ENCODE results near the gene NEB.
"Not testable (repeated sequence)": the region's sequence is repeated elsewhere in the genome, so short reads cannot be mapped to it uniquely, and the experiment has no call there.

Gene NEB

DNA sequence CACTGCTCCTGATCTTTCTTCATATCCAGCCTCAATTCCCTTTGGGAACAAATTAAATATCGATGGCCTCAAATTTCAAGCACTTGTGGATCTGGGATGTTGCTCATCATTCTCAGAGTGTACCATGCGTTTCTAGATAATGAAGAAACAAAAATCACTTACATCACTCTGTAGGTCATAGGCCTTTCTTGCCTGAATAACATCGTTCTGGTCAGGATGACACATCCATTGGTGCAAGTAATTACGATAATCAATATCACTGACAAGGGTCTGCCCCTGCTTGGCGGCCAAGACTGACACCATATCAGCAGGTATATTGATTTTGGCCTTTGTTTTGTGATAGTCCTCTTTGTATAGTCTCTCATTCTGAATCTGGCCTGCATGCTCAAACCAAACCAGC is 167.3 kb downstream of the NEB start:
- FAIRE-seq (no peak), DNase-seq (ENCODE audit: low spot score) (no peak)

DNA sequence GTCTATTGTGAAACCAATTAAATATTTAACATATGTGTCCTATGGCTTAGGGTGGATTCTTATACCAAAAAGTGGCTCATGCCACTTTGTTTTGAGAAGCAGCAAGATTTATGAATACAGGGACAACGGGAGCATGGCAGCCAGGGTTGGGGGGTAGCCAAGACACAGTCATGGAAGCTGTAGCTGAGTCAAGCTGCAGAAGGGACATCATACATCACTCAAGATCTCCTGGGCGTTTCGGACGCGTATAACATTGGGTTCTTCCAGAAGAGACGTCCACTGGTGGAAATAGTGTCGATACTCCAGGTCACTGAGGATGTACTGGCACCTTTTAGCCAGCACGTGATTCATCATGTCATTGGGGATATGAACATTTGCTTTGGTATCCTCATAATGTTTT is 171.9 kb downstream of the NEB start:
- FAIRE-seq (no peak), DNase-seq (ENCODE audit: low spot score) (no peak)

DNA sequence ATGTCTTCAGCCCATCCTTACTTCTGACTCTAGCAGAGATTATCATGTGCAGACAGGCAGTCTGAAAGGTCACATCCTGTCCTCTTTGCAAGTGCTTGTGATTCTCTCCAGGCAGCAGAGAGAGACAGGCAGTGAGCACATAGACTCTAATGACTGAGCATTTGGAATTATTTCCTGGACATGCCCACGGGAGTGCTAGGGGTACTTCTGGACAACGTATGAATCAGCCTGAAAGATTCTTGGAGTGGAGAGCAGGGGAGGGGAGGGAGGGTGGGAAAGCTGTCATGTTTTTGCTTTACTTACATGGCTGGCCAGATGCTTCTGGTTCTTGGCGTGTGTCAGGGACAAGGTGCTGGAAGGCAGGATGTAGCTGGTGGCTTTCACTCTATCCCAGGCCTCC is 174.0 kb downstream of the NEB start:
- FAIRE-seq (no peak), DNase-seq (ENCODE audit: low spot score) (peak; percentile 12)

DNA sequence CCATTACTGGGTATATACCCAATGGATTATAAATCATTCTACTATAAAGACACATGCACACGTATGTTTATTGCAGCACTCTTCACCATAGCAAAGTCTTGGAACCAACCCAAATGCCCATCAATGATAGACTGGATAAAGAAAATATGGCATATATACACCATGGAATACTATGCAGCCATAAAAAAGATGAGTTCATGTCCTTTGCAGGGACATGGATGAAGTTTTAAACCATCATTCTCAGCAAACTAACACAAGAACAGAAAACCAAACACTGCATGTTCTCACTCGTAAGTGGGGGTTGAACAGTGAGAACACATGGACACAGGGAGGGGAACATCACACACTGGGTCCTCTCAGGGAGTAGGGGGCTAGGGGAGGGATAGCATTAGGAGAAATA is 174.8 kb downstream of the NEB start:
- DNase-seq (ENCODE audit: low spot score); FAIRE-seq: not testable (repeated sequence)

DNA sequence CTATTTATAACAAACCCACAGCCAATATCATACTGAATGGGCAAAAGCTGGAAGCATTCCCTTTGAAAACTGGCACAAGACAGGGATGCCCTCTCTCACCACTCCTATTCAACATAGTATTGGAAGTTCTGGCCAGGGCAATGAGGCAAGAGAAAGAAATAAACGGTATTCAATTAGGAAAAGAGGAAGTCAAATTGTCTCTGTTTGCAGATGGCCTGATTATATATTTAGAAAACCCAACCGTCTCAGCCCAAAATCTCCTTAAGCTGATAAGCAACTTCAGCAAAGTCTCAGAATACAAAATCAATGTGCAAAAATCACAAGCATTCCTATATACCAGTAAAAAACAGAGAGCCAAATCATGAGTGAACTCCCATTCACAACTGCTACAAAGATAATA is 176.4 kb downstream of the NEB start:
- FAIRE-seq; DNase-seq (ENCODE audit: low spot score): not testable (repeated sequence)

DNA sequence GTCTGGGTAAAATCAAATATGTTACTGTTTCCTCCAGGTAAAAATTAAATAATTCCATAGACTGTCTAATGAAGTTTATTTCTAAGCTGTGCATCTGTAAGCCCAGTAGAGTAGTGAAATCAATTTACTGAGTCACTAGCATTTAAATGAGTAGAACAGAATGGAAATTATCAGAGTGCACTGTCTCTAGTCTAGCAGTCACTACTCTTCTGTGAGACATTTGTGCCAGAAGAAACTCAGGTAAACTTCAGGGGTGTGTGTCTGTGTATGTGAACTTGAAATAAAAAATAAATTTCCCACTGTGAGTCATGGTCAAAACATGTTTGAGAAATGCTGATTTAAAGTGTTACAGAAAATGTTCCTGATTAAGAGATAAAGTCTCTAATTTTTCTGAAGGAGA is 178.2 kb downstream of the NEB start:
- FAIRE-seq, result no peak
- DNase-seq (ENCODE audit: low spot score), result no peak

DNA sequence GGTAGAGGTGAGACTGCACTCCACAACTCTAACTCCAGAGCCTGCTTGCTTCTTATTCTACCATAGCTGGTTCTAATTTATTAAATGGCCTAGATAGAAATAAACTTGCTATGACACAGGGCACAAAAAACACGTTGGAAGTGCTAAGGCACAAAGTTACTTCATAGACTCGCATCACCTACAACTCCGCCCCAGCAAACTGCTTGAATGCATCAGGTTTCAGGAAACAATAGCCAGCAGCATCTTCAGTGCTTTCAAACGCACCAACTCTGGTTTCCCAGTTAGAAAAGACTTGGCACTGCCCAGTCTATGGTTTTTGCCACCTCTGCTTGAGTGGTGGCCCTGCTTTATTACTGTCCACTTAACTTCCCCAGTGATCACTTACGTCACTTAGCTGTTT is 182.0 kb downstream of the NEB start:
- DNase-seq (ENCODE audit: low spot score) (no peak), FAIRE-seq (no peak)

DNA sequence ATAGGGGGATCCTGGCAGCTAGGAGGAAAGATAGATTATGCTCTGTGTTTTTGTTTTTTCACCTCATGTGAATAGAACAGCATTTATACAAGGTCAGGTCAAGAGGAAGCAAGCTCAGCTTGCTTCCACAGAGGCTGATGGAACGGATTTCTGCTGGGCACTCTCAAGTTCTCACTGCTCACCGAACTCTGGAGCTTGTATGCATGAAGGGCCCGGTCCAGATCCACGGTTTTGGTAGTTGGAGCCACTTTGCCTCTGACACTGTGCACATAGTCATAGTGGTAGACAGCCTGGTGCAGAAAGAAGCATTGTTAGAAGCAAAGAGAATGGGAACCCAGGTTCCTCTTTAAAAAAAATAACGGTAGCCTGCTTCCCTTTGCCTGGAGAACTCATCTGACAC is 182.7 kb downstream of the NEB start:
- FAIRE-seq (no peak), DNase-seq (ENCODE audit: low spot score) (no peak)

DNA sequence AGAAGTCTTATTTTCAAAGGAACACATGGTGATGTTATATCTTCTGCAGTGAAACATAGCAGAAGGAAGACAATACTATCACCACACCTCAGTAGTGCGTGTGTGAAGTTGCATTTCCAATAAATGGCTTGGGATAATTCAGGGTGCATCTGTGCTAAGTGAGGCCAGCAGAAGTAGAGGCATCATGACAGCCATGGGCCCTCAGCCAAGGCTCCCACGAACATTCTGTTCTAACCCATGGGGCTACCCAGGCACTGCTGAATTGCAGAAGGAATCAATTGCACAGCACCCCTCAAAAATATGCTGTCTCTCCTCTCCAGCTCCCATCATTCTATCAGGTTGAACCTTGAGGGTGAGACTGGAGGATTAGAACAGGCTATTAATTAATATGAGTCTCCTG is 185.1 kb downstream of the NEB start:
- DNase-seq (ENCODE audit: low spot score), result no peak

DNA sequence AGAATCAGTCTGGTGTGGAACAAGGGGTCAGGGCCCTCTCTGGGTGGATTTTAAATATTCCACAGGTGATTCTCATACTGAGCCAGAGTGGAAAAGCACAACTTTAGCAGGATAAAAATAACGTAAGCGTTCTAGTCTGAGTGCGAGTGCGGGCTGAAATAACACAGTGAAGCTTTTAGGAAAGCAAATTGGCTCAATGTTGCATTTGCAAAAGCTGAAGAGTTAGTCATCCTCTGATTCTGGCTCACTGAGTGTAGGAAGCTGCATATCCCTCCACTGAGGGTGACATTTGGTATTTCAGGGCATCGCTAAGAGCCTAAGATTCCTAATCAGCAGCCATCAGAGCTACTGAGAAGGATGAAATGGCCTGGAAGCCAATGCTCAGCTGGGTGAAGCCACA is 189.8 kb downstream of the NEB start:
- DNase-seq (ENCODE audit: low spot score) (no peak), FAIRE-seq (no peak)

More for the DNA sequence above, 185.1 kb downstream of the NEB start:
- no peak for FAIRE-seq

DNA sequence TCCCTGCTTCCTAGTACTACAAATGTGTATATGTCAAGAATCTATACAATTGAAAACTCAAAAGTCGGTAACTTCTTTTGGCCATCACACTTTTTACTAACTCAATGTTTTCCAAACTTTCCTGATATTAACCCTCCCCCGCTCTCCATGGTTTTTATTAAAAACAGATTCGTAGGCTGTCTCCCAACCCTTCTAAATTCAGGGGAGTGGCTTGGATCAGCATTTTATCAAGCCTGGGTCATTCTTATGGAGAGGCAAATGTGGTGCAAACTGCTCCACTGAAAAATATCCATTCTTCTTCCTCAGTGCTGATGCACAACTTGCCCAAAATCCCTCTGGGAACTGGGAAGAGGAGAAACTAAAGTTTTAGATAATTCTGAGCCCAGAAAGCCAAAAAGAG is 190.4 kb downstream of the NEB start:
- FAIRE-seq (no peak), DNase-seq (ENCODE audit: low spot score) (no peak)

DNA sequence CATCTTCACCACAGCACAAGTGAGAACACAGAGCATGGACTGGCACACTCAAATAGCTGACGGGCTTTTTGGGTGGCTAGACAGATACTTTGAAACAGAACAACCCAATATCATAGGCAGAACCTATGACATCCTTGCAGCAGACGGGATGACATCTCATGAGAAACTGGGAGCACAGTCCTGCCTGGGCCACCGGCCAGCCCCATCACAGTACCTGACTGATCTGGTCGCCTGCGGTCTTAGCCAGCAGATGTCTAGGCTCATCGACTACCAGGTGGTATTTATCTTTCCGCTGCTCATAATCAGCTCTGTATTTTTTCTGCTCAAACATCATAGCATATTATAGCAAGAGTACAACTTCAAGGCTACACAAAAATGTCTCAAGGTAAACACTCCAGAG is 200.3 kb downstream of the NEB start:
- no peak for FAIRE-seq

DNA sequence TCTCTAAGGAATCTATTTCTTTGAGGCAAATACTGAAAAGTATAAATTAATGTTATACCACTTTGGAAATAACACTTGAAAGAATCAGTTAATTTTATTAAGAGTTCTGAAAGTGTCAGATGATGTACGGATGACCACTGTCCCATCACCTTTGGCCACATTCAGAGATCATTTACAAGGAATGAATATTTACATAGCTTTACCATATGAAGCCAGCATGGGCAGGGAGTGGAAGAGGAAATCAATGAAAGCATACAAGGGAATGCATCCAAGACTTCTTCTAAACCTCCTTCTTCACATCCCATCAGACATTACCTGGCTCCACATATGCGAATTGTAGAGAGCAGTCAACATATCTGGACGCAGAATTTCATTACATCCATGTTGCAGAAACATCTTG is 201.1 kb downstream of the NEB start:
- DNase-seq (ENCODE audit: low spot score), result no peak
- FAIRE-seq, result no peak

More for the DNA sequence above, 200.3 kb downstream of the NEB start:
- DNase-seq (ENCODE audit: low spot score), result no peak

DNA sequence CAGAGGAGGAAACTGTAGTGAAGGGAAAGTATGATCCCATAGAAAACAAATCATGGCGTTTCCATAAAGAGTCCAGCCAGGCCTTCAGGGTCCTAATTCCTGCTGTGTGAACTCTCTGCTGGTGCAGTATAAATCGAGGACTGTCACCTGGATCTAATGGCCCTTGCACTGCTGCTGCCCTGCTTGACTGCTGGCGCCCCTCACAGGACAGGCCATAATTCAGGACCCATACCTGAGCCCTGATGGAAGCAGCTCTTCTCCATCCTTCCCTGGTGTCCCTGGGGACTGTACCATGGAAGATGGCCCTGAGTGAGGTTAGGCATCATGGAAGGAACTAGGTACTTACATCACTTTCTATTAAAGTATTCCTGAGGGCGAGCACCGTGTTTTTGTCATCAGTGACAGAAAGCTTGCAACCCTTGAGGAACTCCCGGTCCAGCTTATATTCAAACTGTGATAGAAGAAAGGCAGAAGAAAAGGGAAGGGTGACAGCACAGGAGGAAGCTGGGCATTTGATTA is 207.6 kb downstream of the NEB start:
- no peak for DNase-seq (ENCODE audit: low spot score)
- FAIRE-seq, result no peak

DNA sequence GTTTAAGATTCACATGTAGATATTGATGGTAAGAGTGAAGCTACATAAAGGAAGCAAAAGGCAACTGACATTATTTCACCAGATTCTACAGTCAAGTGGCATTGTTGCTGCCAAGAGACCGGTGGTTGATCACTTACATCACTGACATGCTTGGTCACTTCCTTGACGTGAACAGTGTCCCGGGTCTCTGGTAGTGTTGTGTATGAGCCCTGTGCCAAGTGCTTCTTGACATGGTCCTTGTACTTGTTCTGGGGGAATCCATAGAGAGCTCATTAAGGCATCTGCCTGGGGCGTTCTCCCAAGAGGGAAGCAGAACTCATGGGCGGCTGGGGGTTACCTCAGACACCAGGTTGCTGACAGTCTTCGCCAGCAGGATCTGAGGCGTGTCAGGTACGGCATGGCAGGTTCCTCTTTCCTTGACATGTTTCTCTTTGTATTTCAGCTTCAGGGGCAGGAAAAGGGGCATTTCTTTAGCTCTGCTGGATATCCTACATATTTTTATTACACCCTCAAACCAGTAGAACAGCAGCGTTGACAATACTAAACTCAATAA is 208.4 kb downstream of the NEB start:
- DNase-seq (ENCODE audit: low spot score) (no peak), FAIRE-seq (no peak)

DNA sequence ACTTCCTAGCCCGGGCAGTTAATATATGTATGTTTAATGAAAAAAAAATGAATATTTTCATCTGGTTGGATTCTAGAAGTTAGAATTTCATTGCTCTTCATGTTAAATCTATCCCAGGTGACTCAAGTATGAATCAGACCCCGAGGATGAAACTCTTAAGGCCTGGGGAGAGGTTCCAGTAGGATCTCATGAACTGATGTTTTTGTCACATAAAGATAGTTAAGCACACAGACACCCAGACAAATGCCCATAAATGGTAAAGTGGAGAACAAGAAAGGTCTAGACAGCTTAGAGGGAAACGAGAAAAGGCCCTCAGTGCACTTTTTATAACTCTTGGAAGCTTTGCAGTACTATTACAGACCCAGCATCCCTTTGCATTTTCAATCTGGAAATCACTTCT is 210.4 kb downstream of the NEB start:
- no peak for DNase-seq (ENCODE audit: low spot score)
- FAIRE-seq, result no peak

DNA sequence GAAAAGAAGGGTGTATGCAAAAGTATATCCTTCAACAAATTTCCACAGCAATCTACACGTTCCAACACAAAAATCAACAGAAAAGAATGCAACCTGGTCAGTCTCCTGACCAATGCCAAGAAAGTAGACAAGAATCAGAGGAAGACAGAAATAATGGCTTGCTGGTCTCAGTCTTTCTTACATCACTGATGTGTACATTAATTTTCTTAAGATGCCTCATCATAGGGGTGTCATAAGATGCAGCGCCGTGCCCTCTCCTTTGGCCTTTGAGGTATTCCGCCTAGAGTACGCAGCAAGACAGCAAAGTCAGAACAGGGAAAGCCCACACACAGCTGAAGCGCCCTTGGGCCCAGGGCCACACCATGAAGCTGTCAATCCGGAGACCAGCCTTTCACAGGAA is 211.7 kb downstream of the NEB start:
- DNase-seq (ENCODE audit: low spot score) (no peak), FAIRE-seq (no peak)

DNA sequence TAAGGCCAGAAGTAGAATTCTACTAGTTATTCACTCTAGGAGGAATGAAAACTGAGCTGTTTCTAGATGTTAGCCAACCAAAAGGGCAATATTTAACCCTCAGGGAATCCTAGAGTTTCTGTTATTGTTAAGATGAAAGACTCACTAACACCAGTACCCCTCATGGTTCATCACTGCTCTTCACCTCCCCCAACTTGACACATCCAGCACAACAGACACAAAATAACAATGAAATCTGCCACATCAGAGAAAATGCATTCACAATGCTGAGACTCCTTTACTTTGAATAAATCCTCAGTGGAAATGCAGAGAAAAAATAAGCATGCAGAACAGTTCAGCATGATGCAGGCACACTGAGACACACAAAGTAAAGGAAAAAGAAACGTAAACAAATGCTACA is 213.3 kb downstream of the NEB start:
- no peak for FAIRE-seq
- DNase-seq (ENCODE audit: low spot score), result no peak

DNA sequence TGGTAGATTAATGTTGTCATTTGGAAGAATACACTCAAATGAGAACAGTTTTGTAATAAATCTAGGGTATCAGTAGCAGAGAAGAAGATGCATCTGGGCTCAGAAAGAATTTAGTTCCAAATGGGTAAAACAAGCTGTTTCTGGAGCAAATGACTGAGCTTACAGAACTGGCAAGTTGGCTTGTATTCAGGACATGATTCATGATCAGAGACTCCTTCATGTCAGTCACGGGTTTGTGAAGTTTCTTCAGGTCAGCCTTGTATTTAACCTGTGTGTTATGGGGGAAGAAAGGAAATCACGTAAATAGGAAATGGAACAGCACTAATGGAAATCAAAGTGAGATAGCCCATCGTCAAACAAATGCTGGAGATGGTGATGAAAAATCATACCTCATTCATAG is 215.5 kb downstream of the NEB start:
- FAIRE-seq (no peak), DNase-seq (ENCODE audit: low spot score) (no peak)

DNA sequence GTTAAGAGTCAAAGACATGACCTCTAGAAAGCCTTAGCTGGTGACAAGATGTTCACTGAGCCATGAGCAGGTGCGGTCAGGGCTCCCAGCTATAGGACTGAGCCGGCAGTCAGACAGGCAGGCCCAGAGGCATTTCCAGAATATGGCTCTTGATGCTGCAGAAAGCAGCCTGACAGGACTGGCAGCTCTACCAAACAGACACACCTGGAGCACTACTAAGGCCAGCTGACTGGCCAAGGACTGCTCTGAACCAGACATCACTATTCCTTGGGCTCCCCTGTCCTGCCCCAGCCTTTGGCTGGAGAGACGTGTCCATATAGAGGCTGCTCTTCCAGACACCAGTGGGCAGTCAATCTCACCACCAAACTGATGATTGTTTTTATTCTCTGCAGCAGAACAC is 225.8 kb downstream of the NEB start:
- FAIRE-seq (no peak), DNase-seq (ENCODE audit: low spot score) (no peak)

DNA sequence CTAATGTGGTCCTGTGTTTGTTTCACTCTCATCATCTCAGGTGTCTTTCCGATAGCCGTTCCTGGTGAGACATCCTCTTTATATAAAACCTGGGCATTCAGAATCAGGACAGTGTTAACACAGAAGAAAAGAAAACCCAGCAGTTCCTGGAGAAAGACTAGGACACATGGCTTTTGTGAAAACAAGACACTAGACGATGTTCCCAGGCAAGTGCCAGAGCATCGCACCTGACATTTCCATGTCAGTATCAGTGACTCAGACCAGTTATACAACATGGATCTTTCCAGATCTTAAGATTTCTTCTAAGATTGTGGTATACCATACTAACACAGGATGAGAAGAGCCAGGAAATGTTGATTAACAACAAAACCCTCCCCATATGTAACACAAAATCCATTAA is 228.1 kb downstream of the NEB start:
- FAIRE-seq, result no peak

DNA sequence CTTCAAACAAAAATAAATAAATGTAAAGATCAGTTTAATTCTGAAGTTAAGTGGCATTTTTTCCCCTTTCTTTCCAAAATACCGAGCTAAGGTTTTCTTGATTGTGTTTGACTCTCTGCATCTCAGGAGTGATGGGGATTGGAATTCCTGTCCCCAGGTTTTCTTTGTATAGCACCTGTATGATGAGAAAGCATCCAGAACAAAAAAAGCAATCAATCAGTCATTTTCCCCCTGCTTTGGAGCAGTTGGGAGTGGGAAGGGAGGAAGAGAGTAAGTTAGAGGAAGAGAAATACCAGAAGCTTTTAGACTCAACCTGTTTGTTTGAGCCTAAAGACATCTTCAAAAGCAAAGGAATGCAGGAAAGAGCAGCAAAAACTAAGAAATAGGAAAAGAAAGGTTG is 236.1 kb downstream of the NEB start:
- FAIRE-seq, result no peak
- DNase-seq (ENCODE audit: low spot score), result no peak

More for the DNA sequence above, 228.1 kb downstream of the NEB start:
- no peak for DNase-seq (ENCODE audit: low spot score)

DNA sequence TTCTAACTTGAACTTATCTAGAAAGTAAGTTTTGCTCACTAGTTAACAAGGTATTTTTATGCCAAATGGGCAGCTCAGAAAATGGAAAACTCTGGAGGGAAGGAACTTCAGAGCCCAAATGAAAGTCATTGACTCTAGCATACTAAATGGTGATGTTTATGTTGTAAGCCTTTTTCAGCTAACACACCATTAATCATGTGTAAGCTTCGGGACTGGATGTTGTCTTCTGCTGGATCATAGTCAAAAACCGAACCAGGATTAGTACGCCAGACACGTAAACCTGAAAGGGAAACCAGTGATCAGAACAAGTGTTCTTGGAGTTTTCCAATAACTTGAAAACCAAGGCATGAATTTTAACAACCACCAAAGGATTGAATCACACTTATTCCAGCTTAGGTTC is 242.8 kb downstream of the NEB start:
- no peak for DNase-seq (ENCODE audit: low spot score)
- FAIRE-seq, result no peak

DNA sequence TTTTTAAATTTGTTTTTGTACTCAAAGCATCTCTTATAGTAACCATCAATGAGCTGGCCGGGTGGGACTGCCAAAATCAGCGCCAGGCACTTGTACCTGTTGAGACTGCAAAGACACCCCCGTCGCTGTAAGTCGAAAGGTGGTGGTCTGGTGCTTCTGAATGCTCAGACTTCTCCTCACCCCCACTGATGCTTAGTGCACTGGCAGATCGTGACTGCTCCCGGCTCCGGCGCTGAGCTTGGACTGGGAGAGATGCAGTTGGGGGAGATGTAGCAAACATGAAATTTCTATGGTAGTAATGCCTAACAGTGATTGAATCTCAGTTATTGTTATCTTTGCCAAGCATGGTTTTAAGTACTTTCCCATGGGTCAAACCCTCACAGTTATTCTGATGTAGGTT is 244.0 kb downstream of the NEB start:
- no peak for FAIRE-seq
- DNase-seq (ENCODE audit: low spot score), result no peak
